ENCODE data around the gene RBPMS2.
"Not testable (repeated sequence)": the region's sequence is repeated elsewhere in the genome, so short reads cannot be mapped to it uniquely, and the experiment has no call there.

Gene RBPMS2

DNA sequence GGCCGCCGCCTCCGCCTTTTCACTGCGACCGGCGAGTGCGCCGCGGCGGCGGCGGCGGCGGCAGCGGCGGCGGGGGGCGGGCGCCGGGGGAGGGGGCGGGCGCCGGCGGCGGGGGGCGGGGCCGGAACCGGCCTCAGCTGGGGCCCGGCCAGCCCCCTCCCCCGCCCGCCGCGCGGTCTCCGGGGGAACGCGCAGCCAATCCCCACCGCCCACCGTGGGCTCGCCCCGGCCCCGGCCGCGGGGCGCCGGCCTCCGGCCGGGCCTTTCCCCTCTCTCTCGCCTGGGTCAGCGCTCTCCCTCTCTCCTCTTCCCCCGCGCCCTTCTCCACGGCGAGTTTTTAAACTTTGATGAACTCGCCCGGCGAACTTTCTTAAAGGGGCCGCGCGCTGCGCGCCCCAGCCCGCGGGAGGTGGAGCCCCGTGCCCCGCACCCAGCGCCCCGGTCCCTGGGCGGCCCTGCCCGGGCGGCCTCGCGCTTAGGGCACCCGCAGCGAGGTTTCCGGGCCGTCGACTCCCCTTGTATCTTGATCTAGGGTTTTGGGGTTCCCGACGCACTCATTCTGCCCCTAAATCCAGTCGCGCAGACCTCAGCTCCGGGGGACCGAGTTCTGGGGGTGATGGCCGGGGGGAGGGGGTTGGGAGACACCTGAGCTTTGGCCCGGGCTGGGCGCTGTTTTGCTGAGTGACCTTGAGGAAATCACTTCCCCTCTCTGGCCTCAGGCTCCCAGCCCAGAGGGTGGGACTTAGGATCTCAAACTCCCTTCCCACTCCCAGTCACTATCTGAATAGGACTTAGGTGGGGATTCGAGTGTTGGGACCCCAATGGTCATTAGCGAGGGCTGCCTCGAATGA is at the start of gene RBPMS2:
Gene RBPMS2 (minus strand): TSS at position 39 of the 851 bp plus-strand sequence. CDS start 270 bp downstream, outside the sequence.
- DNase-seq = no peak

GRCh38 chr15:64824929-64825430 is 49.6 kb upstream of the RBPMS2 start:
- DNase-seq = no peak

DNA sequence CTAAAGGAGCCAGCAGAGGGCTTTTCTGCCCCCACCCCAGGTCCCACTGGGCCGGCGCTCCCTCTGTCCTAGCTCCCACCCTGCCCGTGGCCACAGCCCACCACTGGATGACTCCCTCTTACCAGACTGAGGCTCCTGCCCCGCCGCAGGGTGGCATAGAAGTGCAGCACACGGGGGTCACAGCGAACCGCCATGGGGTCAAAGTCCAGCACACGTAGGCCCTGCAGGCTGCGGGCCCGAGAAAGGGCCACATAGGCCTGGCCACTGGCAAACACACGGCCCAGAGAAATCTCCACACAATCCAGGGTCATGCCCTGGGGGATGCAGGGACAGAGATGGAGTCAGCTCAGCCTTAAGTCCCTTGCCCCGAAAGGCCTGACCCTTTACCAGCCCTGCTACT is 41.1 kb upstream of the RBPMS2 start:
- no peak for DNase-seq

- peak in 1 of 2 donors; percentile 22 for DNase-seq
Observed at GRCh38 chr15:64814965-64815364, 39.6 kb upstream of the RBPMS2 start.

DNA sequence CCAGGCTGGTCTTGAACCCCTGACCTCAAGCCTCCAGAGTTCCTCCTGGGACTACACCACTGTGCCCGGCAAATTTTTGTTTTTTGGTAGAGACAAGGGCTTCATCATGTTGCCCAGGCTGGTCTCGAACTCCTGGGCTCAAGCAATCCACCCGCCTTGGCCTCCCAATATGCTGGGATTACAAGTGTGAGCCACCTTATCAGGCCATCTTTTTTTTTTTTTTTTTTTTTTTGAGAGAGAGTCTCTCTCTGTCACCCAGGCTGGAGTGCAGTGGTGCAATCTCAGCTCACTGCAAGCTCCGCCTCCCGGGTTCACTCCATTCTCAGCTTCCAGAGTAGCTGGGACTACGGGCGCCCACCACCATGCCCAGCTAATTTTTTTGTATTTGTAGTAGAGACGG is 38.9 kb upstream of the RBPMS2 start:
- not testable (repeated sequence) for DNase-seq

- no peak for DNase-seq
Observed at GRCh38 chr15:64813075-64813474, 37.7 kb upstream of the RBPMS2 start.

DNA sequence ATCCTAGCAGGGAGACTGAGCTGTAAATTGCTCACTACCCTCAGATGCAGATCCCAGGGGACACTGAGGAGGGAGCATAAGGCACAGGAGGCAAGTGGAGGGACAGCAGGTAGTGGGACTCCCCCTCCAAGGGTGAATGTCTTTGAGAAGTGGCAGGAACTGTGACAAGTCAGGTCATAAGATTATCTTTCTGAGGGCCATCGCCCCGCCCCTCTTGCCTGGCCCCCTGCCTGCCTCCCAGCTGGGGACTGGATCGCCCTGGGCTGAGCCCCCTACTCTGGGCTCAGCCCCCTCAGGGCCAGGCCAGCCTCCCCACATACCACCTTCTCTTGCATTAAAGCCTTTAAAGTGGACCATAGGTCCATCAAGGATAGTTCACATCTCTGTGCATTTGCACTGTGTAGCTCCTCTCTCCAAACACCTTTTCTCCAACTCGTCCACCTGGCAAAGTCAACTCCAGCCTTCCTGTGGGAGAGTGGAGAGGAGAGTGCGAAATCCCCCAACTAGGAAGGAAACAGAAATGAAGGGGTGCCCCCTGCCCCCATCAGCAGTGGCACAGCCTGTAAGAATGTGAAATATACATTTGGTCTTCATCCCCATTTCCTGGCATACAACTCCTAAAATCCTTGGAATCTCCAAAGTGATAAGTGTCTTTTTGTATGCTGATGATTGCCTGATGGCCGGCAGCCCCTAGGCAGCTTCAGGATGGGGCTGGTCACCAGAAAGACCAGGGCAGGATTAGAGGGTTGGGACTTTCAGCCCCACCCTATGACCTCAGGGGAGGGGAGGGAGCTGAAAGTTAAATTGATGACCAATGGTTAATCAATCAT is 35.3 kb upstream of the RBPMS2 start:
- no peak for DNase-seq

- DNase-seq = peak; percentile 56 to 67
Observed at GRCh38 chr15:64809649-64810496, 34.5 kb upstream of the RBPMS2 start.

DNA sequence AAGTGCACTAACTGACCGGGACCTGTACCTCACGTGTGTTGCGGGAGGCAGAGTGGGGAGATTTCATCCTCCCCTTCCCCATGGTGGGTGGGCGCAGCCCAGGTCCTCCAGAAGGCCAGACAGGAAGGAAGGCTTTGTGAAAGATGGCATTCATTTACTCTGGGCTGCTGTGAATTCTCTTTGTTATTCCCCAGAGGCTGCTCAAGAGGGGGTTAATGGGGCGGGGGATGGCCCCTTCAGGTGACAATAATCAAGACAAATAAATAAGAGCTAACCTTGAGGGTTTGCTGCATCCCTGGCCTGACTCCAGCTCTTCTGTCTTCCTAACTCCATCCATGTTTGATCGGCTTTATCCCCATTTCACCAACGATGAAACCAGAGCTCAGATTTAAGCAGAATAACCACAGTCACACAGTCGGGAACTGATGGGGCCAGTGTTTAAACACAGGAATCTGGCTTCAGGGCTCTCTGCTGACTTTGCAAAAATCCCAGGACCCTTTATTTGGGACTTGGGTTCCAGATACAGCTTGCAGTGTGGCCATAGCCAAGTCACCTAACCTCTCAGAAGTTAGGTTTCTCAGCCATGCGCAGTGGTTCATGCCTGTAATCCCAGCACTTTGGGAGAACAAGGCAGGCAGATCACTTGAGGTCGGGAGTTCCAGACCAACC is 33.5 kb upstream of the RBPMS2 start:
- no peak for DNase-seq

GRCh38 chr15:64807751-64808222 is 32.4 kb upstream of the RBPMS2 start:
- DNase-seq = no peak

GRCh38 chr15:64807051-64807749 is 31.8 kb upstream of the RBPMS2 start:
- DNase-seq = no peak

DNA sequence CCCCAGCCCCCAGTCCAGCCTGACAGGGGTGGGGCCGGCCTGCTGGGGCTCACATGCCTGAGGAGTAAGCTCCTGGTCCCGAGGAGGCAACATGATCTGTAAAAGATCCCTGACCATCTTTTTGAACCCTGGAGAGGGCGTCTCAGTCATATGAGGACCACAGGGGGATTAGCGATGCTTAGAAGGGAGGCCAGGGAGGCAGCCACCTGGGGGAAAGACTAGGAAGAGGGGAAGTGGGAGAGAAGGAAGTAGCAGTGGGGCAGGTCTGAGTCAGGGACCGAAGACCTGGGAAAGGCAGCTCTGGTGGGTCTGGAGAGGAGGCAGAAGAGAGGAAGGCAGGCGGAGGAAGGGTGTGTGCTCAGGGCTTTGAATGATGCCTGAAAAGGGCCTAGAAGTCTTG is 31.1 kb upstream of the RBPMS2 start:
- no peak for DNase-seq

GRCh38 chr15:64804619-64805018 is 29.2 kb upstream of the RBPMS2 start:
- DNase-seq = no peak

DNA sequence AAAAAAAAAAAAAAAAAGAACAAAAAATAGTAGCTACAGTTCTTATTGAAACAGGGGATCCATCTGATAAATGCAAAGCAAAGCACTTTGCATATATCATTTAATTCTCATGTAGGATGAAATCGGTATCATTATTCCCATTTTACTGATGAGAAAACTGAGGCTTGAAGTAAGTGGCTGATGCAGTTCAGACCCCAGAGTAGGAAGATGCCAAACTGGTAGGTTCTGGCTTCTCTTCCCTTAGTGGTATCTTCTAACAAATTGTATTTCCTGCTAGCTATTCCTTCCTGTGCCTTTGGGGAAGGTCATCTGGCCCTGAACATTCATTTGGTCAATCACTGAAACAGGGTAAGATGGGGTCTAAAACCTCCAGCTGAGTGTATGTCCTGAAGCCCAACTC is 28.1 kb upstream of the RBPMS2 start:
- no peak for DNase-seq

- DNase-seq = no peak
Observed at GRCh38 chr15:64800476-64800875, 25.1 kb upstream of the RBPMS2 start.

DNA sequence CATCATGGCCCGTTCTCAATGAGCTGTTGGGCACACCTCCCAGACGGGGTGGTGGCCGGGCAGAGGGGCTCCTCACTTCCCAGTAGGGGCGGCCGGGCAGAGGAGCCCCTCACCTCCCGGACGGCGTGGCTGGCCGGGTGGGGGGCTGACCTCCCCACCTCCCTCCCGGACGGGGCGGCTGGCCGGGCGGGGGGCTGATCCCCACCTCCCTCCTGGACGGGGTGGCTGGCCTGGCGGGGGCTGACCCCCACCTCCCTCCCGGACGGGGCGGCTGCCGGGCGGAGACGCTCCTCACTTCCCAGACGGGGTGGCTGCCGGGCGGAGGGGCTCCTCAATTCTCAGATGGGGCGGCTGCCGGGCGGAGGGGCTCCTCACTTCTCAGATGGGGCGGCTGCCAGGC is 23.5 kb upstream of the RBPMS2 start:
- not testable (repeated sequence) for DNase-seq

GRCh38 chr15:64795921-64796320 is 20.5 kb upstream of the RBPMS2 start:
- not testable (repeated sequence) for DNase-seq

GRCh38 chr15:64795299-64795698 is 19.9 kb upstream of the RBPMS2 start:
- not testable (repeated sequence) for DNase-seq

DNA sequence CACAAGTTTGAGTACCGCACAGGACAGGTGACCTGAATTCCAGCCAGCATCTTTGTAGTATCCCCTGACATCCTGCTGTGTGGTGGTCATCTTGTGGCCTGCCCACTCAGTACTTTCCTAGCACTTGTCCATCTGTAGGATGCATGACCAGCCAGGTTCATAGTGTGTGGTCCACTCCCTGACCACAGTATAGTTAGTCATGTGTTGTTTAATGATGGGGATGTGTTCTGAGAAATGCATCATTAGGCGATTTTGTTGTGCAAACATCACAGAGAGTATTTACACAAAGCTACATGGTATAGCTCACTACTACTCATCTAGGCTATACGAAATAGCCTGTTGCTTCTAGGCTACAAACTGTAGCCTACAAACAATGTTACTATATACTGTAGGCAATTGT is 16.9 kb upstream of the RBPMS2 start:
- no peak for DNase-seq

DNA sequence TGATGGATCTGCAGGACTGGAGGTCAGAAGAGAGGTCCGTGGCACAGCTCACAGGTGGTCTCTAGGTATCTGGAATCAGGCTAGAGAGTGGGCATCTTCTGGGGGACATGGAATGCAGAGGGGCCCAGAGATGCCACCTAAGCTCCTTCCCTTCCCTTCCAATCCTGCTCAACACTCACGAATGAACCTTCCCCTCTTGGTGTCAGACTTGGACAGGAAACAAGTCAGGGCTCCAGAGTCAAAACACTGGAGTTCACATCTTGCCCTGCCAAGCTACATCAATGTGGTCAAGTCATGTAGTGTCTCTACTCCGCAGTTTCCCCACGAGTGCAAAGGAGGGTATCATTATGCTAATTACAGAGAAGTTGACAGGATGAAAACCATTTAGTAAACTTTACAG is 16.0 kb upstream of the RBPMS2 start:
- no peak for DNase-seq

GRCh38 chr15:64783796-64784195 is 8.4 kb upstream of the RBPMS2 start:
- no peak for DNase-seq
